SK-N-MC (cell line): ENCODE measurements around the gene ANKRD11.

Experiments used
- EZH2 ChIP-seq: fragments of 200-600 bp; sonication (generic); IDR thresholded peaks from one replicate; pipeline ENCODE4 v1.6.1; 2017; ENCODE audit warnings: antibody characterized with exemption
- FOXP2 ChIP-seq: optimal IDR thresholded peaks from 2 replicates; pipeline ENCODE3; 2011; ENCODE audit warnings: mild to moderate bottlenecking, moderate library complexity; ENCODE audit not compliant: insufficient read depth; ENCODE audit errors: extremely low read length, control extremely low read depth
- POLR2AphosphoS5 ChIP-seq: IDR thresholded peaks from 2 replicates; pipeline ENCODE4 v1.6.1; 2012; ENCODE audit warnings: mild to moderate bottlenecking, low read depth, low read length, borderline replicate concordance

- no peak for TF ChIP-seq POLR2AphosphoS5
- no peak for TF ChIP-seq EZH2
- TF ChIP-seq FOXP2, result no peak
Observed at GRCh38 chr16:89409161-89409711, 81.1 kb downstream of the ANKRD11 start.
